IgD-negative memory B cell (primary cell): ENCODE measurements around the gene NELFCD. TPM values are rescaled to one million over a fixed set of nuclear protein-coding genes. Genes with fewer than 3 reads are reported as not detected.
A peak's percentile ranks its signal among the peaks of the same experiment; 100 is the strongest.
"Not testable (repeated sequence)": the region's sequence is repeated elsewhere in the genome, so short reads cannot be mapped to it uniquely, and the experiment has no call there.

Experiments
- H3K27ac Mint-ChIP-seq, 3 donors: one replicate each; pipeline ENCODE4 v1.8.0; 2020 to 2022; ENCODE audit warnings: mild to moderate bottlenecking in 3 of 3, mixed read lengths in 3 of 3, moderate library complexity in 1 of 3
- H3K27me3 Mint-ChIP-seq: one replicate; pipeline ENCODE4 v1.8.0; 2021; ENCODE audit warnings: mixed read lengths
- H3K36me3 Mint-ChIP-seq: one replicate; pipeline ENCODE4 v1.8.0; 2020; ENCODE audit warnings: mild to moderate bottlenecking, mixed read lengths
- H3K4me1 Mint-ChIP-seq, 3 donors: one replicate each; pipeline ENCODE4 v1.8.0; 2020 to 2022; ENCODE audit warnings: mixed read lengths in 3 of 3, mild to moderate bottlenecking in 1 of 3
- H3K4me3 Mint-ChIP-seq, 4 donors: one replicate each; pipeline ENCODE4 v1.8.0; 2020 to 2022; ENCODE audit warnings: mild to moderate bottlenecking in 4 of 4, mixed read lengths in 4 of 4, moderate library complexity in 3 of 4
- H3K9me3 Mint-ChIP-seq, 3 donors: one replicate each; pipeline ENCODE4 v1.8.0; 2020 to 2021; ENCODE audit warnings: mixed read lengths in 3 of 3, mild to moderate bottlenecking in 1 of 3
- polyA plus RNA-seq: library from polyadenylated mRNA; unstranded; fragments of 300-500 nt; fragmentation: Illumina TruSeq; gene quantifications from one replicate; pipeline ENCODE4 v1.2.3, GENCODE V29; 2021

The NELFCD gene
- polyA plus RNA-seq, 1 donor from 2014 or later: 79.6 TPM

DNA sequence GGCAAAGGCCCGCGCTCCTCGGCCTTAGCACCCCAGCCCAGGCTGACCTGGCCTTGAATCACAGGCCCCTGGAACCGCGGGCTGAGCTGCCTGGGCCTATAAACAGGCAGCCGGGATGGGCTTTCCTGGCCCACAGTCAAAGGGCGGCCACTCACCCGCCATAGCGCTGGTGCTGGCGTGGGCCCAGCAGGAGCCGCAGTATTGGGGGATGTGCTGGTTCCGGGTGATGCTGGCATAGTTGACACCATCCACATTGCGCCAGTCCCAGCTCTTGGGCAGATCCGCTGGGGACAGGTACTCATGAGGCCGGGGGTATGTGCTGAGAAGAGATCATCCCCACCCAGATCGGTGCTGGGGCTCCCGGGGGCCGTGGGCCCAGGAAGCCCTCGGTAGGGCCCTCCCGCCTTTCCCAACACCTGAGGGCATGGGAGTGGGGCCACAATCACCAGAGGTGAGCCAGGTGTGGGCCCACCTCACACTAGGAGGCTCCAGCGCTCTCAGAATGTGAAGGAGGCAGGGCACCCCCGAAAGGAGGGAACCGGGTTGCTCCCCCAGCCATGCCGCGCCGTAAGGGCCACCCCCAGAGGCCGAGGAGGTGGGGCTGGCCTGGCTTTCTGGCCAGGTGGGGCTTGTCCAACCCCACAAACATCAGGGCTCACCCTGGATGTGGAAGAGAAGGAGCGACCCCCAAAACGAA, 25.3 kb downstream of the NELFCD start:
- Mint-ChIP-seq H3K36me3 (peaks cover 8% of the 10 kb centered on the region), H3K27ac (peak overlapping the region; percentile 95 to 99 (median 97)), H3K4me1 (peaks cover 29 to 37% (median 31%) of the 10 kb centered on the region in 3 donors), H3K4me3 (peak overlapping the region; percentile 89 to 97 (median 94)), H3K27me3 (no peaks in the 10 kb centered on the region), H3K9me3 (no peaks in the 10 kb centered on the region)

DNA sequence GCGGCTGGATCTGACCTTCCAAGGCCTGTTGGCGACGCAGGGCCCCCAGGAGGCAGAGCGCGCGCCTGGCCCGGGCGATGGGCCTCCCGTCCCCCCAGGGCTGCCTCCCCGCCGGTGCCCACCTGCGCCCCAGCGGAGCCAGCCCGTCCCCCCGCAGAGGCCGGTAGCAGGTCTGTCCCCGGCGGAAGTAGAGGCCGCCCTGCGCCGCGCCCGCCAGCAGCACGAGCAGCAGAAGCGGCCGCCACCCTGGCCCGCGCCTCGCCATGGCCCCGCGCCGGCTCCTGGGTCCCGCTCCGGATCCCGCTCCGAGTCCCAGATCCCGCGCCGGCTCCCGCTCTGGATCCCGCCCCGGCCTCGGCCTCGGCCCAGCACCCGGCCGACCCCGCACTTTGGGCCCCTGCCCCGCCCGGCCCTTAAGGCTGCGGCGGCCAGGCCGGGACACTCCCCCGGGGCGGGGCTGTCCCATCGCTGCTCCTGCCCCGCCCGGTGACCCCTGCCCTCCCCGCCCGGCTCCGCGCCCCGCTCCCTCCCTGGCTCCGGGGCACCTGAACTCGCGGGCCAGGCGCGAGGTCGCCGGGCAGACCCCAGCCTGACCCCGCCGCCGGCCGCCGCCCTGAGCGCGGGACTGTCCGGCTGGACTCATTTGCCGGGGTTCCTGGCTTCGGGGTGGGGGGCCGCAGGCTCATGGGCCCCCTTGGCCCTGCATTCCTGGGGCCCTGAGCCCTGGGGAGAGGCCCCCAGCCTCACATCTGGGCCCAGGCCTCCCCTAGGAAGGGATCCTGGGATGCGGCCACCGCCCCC, 26.0 kb downstream of the NELFCD start, which contains the start of gene CTSZ:
Gene CTSZ (minus strand): TSS at position 391 of the 801 bp plus-strand sequence. CDS start 126 bp downstream, at position 265.
- Mint-ChIP-seq H3K9me3 (no peaks in the 10 kb centered on the region), H3K27me3 (no peaks in the 10 kb centered on the region), H3K4me1 (peaks cover 31 to 38% (median 32%) of the 10 kb centered on the region in 3 donors), H3K4me3 (peak within 1 kb of the TSS; percentile 95 to 100 (median 98)), H3K36me3 (peaks cover 11% of the 10 kb centered on the region), H3K27ac (peak within 1 kb of the TSS; percentile 96 to 99 (median 97))

DNA sequence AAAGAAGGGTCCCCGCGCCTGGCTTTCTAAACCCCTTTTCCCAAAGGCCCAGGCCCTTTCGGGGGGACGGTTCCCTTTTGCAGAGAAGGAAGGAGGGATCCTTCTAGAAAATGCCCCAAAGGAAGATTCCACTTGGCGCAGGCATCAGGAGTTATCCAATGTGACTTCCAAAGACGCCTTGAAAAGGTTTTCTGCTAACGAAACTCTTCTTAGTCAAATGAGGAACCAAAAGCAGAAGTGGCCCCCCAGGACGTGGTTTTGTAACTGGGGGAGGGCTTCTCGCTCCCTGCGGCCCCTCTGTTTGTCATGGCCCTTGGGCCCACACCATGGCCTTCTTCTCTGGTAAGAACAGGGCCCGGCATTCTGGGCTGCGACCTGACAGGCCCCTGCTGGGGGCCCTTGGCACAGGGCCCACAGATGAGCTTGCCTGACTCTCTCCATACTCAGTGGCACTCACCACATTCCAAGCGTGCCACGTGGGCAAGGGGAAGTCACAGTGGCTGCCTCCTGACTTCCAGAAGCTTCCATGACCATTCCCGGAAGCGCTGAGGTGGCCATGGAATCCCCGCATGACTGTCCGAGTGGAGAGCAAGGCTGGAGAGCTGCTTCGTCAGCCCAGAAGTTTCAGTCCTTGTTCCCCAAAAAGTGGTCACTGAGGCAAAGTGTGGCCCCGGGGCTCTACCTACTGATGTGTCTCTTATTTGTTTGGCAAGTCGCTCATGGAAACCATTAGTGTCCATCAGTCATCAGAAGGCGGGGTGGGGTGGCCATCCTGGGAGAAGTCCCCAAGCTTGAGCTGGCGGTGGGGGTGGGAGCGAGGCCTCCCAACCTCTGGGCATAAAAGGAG, 26.8 kb downstream of the NELFCD start:
- Mint-ChIP-seq H3K27ac (peak overlapping the region; percentile 86 to 96 (median 96)), H3K27me3 (no peaks in the 10 kb centered on the region), H3K4me3 (peak overlapping the region; percentile 95 to 100 (median 96)), H3K9me3 (no peaks in the 10 kb centered on the region), H3K4me1 (peaks cover 23 to 42% (median 29%) of the 10 kb centered on the region in 3 donors), H3K36me3 (peaks cover 11% of the 10 kb centered on the region)

DNA sequence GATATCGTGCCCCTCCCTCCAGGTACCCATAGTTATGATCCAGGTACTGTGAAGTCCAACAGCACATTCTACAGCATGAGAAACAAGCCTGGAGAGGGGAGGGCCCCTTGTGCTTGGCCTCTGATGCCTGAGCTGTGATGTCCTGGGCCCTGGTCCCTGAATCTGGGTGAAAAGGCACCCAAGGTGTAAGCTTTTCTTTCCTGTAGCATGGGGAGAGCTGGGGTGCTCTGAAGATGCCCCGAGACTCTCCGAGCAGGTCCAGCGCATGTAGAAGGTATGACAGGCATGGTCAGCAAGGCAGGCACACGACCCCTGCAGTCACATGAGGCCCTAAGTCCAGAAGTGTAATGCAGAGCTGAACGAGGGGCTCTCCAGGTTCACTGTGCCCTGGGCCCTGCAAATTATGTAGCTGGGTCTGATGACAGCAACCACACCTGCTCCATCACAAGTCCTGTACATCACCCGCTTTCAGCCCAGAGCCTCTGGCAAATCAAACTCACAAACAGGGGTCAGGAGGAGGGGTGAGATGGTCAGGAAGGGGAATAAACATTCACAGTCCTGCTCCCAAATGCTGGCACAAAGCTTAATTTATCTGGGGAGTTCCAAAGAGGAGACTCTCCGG, 27.8 kb downstream of the NELFCD start:
- H3K36me3 Mint-ChIP-seq: peaks cover 9% of the 10 kb centered on the region
- peak overlapping the region; percentile 86 to 96 (median 96) for H3K27ac Mint-ChIP-seq
- peak overlapping the region in 3 of 4 donors; percentile 73 to 98 (median 73) for H3K4me3 Mint-ChIP-seq
- H3K4me1 Mint-ChIP-seq: peaks cover 19 to 33% (median 25%) of the 10 kb centered on the region in 3 donors
- no peaks in the 10 kb centered on the region for H3K9me3 Mint-ChIP-seq
- no peaks in the 10 kb centered on the region for H3K27me3 Mint-ChIP-seq

DNA sequence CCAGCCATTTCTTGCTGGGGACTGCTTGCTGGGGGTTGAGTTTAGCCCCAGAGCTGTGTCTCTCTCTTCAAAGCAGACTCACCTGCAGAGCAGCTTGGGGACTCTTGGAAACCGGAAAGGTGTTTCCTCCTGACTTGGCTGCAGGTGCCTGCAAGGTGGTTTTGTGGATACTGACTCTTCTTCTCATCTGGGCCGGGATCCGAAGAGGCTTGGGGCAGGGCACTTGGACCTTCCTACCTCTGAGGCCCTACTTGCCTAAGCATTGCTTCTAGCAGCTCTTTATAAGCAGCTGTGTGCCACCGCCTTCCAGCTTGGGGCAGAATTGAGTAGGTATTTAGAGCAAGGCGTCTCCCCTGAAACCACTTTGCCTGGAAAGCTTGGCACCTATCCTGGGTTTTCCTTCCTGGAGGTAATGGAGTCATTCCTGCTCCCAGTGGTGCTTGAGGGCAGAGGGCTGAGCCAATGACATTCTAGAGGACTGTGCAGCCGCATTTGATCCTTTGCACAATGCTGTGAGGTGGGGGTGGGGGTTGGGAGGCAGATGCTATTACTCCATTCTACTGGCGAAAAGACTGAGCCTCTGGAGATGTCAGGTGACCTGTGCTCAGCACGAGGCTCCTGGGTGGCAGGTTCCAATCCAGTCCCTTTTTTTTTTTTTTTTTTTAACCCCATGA, 29.4 kb downstream of the NELFCD start:
- peak overlapping the region in 1 of 4 donors; percentile 76 for H3K4me3 Mint-ChIP-seq

DNA sequence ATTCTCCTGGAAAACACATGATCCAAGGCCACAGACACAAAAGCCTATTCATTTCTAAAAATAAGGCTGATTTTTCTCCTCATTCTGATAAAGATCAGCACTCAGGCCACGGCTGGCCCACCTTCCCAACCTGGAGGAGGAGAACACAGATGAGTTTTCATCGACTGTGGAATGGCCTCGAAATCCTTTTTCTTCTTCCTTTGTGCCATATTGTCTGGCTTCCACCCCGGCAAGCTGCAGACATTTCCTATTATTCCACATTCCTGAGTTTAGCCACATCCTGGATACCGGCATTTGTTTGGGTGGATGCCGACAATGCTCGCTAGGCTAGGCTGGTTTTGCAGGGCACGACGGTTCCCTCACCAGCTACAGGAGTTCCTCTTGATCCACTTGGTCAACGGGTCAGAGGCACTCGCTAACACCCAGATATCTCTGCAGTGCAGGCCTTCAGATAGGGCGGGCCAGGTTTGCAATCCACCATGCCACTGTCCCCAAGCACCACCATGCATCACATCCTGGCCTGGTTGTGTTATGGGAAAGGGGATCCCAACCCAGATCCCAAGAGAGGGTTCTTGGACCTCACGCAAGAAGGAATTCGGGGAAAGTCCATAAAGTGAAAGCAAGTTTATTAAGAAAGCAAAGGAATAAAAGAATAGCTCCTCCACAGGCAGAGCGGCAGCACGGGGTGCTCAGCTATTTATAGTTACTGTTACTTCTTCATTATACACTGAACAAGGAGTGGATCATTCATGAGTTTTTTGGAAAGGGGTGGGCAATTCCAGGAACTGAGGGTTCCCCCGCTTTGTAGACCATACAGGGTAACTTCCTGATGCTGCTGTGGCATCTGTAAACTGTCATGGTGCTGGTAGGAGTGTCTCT, 30.2 kb downstream of the NELFCD start:
- Mint-ChIP-seq H3K4me1 (peaks cover 16 to 32% (median 20%) of the 10 kb centered on the region in 3 donors), H3K27ac (peak overlapping the region in 1 of 3 donors; percentile 57), H3K4me3 (peak overlapping the region in 1 of 4 donors; percentile 52), H3K9me3 (no peaks in the 10 kb centered on the region), H3K27me3 (no peaks in the 10 kb centered on the region), H3K36me3 (peaks cover 4% of the 10 kb centered on the region)

More for the DNA sequence above, 29.4 kb downstream of the NELFCD start:
- Mint-ChIP-seq H3K9me3 (no peaks in the 10 kb centered on the region), H3K27me3 (no peaks in the 10 kb centered on the region), H3K27ac (peak overlapping the region in 1 of 3 donors; percentile 65), H3K36me3 (peaks cover 4% of the 10 kb centered on the region), H3K4me1 (peaks cover 15 to 28% (median 15%) of the 10 kb centered on the region in 3 donors)

DNA sequence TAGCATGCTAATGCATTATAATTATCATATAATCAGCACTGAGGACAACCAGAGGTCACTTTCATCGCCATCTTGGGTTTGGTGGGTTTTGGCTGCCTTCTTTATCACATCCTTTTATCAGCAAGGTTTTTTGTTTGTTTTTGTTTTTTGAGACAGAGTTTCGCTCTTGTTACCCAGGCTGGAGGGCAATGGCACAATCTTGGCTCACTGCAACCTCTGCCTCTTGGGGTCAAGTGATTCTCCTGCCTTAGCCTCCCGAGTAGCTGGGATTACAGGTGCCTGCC, 30.8 kb downstream of the NELFCD start:
- not testable (repeated sequence) for H3K27me3 Mint-ChIP-seq, H3K9me3 Mint-ChIP-seq, H3K36me3 Mint-ChIP-seq
- H3K27ac Mint-ChIP-seq: peak overlapping the region in 1 of 3 donors; percentile 57
- peak overlapping the region in 1 of 4 donors; percentile 52 for H3K4me3 Mint-ChIP-seq
- peaks cover 22 to 38% (median 25%) of the 10 kb centered on the region in 3 donors for H3K4me1 Mint-ChIP-seq

DNA sequence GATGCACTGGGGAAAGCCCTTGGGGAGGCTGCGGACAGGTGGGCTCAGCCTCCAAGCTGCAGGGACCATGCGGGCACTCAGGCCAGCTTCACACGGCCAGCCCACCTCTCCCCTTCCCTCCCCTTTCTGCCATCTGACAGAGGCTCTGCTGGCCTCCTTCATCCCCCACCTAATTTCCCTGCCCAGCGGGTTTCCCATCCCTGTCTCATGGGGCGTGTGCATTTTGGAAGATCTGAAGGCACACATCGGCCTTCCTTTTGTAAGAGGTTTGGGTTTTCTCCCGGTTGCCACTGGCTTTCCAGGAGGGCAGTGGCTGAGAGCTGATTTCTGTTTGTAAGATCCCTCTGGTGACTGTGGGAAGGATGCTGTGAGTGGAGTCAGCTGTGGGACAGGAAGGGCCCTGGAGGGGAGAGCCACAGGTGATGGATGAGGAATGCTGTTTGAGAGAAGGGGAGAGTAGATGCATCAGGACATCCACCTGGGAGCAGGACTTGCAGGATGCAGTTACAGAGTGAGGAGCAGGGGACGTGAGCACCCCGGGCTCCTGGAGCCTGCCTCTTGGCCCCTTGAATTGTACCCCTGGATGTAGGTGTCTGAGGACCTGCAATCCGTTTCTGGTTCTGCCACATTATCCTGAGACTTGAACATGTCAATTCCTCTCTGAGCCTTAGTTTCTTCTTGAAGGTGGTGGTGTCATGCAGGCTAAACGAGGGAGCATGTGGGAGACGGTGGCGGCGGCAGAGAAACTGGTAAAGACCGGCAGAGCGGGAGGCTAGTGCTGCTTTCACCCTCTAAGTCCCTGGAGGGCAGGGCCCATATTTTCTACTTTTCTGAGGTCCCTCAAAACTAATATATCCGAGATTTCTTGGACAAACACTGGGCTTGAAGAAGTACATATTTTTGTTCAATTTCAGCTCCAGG, 32.2 kb downstream of the NELFCD start:
- Mint-ChIP-seq H3K36me3 (peaks cover 4% of the 10 kb centered on the region), H3K4me3 (no peak overlapping the region), H3K27me3 (no peaks in the 10 kb centered on the region), H3K4me1 (peaks cover 32 to 37% (median 34%) of the 10 kb centered on the region in 3 donors), H3K27ac (peak overlapping the region in 2 of 3 donors; percentile 67 to 73), H3K9me3 (no peaks in the 10 kb centered on the region)

DNA sequence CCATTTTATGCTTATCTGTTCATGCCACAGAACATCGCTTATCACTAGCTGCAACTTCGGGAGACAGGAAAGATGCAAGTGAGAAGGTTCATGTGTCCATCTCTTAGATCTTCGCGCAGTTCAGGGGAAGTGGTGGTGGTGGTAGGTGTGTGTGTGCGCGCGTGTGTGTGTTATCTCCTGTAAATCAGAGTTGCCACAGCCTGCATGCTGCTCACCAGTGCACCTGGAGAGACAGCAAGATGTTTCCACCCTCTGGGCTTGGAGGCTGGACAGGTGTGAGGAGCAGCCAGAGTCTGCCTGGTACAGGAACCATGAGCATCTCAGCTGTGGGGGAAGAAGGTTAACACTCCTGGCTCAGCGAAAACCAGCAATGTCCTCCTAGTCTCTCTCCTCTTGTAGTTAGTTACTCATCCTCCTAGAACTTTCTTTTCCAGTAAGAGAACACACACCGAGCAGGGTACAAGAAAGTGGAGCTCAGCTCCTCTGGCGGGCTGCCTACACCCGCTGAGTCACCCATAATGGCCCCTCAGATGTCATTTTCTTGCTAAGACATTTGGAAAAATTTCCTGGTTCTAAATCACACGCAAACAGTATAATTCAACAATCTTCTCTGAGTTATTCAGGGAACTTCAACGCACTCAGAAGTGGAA, 33.0 kb downstream of the NELFCD start:
- peak overlapping the region in 1 of 3 donors; percentile 81 for H3K27ac Mint-ChIP-seq
- peak overlapping the region in 1 of 4 donors; percentile 66 for H3K4me3 Mint-ChIP-seq
- peaks cover 30 to 35% (median 32%) of the 10 kb centered on the region in 3 donors for H3K4me1 Mint-ChIP-seq
- H3K27me3 Mint-ChIP-seq: no peaks in the 10 kb centered on the region
- no peaks in the 10 kb centered on the region for H3K9me3 Mint-ChIP-seq
- peaks cover 4% of the 10 kb centered on the region for H3K36me3 Mint-ChIP-seq

DNA sequence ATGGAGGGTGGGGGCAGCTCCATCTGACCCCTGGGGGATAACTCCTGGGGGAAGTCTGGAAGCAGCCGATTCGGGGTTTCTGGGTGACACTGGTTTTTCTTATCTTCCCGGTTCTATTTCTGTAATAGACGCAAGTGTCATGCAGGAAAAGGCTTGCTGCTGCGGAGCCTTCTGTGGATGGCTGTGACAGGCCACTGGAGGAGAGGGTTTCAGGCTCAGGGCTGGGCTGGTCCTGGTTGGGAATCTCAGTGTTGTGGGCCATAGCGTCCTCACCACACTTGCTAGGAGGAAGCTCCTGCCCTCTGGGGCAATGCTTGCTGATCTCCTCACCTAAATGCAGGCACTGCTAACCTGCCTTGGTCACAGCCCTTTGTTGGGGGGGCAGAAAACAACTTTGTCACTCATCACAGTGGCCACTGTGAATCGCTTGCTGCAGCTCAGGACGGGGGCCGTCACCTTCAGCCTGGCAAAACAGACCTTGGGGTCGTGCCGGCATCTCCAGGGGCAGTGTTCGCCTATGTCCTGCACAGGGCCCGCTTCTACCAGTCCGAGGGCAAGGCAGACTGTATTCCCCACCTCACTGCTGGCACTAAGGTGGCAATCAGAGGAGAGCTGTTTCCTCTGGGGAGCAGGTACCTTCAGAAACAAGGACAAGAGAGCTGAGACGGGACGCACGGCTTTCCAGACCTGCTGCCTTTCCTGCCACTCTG, 33.8 kb downstream of the NELFCD start:
- peaks cover 30 to 34% (median 32%) of the 10 kb centered on the region in 3 donors for H3K4me1 Mint-ChIP-seq
- peak overlapping the region in 1 of 3 donors; percentile 81 for H3K27ac Mint-ChIP-seq
- H3K4me3 Mint-ChIP-seq: peak overlapping the region in 1 of 4 donors; percentile 66
- H3K9me3 Mint-ChIP-seq: no peaks in the 10 kb centered on the region
- H3K36me3 Mint-ChIP-seq: peaks cover 4% of the 10 kb centered on the region
- no peaks in the 10 kb centered on the region for H3K27me3 Mint-ChIP-seq

DNA sequence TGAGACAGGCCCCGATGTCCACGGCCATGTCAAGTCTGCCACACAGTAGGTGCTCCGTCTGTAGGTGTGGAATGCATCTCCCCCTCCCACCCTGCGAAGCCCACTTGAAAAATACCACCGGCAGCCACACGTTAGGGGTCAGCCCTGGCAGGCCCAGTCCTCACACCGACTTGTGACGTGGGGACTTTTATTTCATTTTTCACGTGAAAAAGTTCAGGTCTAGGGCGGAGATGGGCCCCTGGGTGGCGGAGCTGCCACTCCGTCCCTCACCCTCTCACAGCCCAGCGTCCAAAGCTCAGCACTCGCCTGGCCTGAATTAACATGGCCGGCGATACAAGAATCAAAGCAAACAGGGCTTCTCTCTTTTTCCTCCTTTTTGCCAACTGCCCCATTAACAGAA, 34.4 kb downstream of the NELFCD start:
- no peaks in the 10 kb centered on the region for H3K27me3 Mint-ChIP-seq
- H3K4me3 Mint-ChIP-seq: no peak overlapping the region
- H3K27ac Mint-ChIP-seq: no peak overlapping the region
- H3K4me1 Mint-ChIP-seq: peaks cover 28 to 30% (median 29%) of the 10 kb centered on the region in 3 donors
- H3K36me3 Mint-ChIP-seq: peaks cover 4% of the 10 kb centered on the region
- no peaks in the 10 kb centered on the region for H3K9me3 Mint-ChIP-seq
